Measurements from ENCODE around the gene FAM131A. TPM values are rescaled to one million over a fixed set of nuclear protein-coding genes. Genes with fewer than 3 reads are reported as not detected.

Gene FAM131A
- total and polyA plus RNA-seq, 9 of the 15 experiments (the other 6 are each of a cell fraction or from before 2014, with no cell fraction given) = 0.48 to 11.1 (median 4.3) TPM

- in situ Hi-C loops (cut with MboI) (no loop called here), intact Hi-C loops (cut with micrococcal nuclease) (no loop called here)
- FAIRE-seq = peak; percentile 51
- H3K9ac ChIP-seq (ENCODE audit: insufficient read depth in 1 of 2, low read depth in 2 of 2, low read length in 2 of 2) = peak overlapping the region; percentile 88 to 95
- H3K9me3 ChIP-seq (replicated peaks; ENCODE audit: control insufficient read depth, insufficient read depth, low read depth, low read length) = no peaks in the 10 kb centered on the region
- ChIA-PET POLR2A (interaction anchor here (0.6 to 0.7 kb wide), 2 partner anchors 13 to 58 kb away, joined by 3 read pairs; no protein-coding TSS in a partner anchor), CTCF (ENCODE audit: low intra/inter-chr PET ratio) (no interaction called here)
- peak overlapping the region; percentile 97 for H3K4me2 ChIP-seq (ENCODE audit: insufficient read depth, low read length)
- ATAC-seq = no peak
- 7% methylated on average over 24 of the region's 24 CpGs for WGBS (ENCODE audit: insufficient coverage, low coverage, missing lambda C conversion rate)
- peaks cover 28 to 63% of the 10 kb centered on the region in 2 experiments for H3K4me1 ChIP-seq (replicated peaks in 1 of 2; ENCODE audit: control insufficient read depth in 2 of 2, insufficient read depth in 2 of 2, low read length in 2 of 2)
- DNase-seq (ENCODE audit: extremely low read depth in 1 of 4, low spot score in 3 of 4) = no peak
- H3K9me1 ChIP-seq (ENCODE audit: control insufficient read depth, insufficient read depth, low read length) = peaks cover 8% of the 10 kb centered on the region
- H3K4me3 ChIP-seq = peak overlapping the region; percentile 71
- H4K20me1 ChIP-seq (replicated peaks; ENCODE audit: control insufficient read depth, insufficient read depth, low read length) = no peaks in the 10 kb centered on the region
- BruUV-seq (replicated peaks) = TSS peak; percentile 73
- H3K36me3 ChIP-seq (ENCODE audit: control insufficient read depth, insufficient read depth, low read length) = peaks cover 45% of the 10 kb centered on the region
- H3K27ac ChIP-seq (ENCODE audit: extremely low read depth, low read depth, low read length) = peak overlapping the region; percentile 51
- peak overlapping the region; percentile 85 for H2AFZ ChIP-seq (ENCODE audit: low read depth, low read length)
- H3K79me2 ChIP-seq (ENCODE audit: control insufficient read depth, insufficient read depth, low read length) = peaks cover 56% of the 10 kb centered on the region
- no peaks in the 10 kb centered on the region for H3K27me3 ChIP-seq (ENCODE audit: control insufficient read depth in 2 of 2, insufficient read depth in 2 of 2, low read length in 2 of 2)
- 0 out of 2 replicates have a peak, but pooled peaks have one; percentile 62 for TF ChIP-seq ZNF511 (CRISPR knock-in tag; IDR thresholded peaks at IDR 0.05)
- no peak for TF ChIP-seq PYGO2 (tag; IDR thresholded peaks at IDR 0.05)
- TF ChIP-seq NFIX (CRISPR knock-in tag; IDR thresholded peaks at IDR 0.05; ENCODE audit: low read depth) = no peak
- TF ChIP-seq BCOR (IDR thresholded peaks at IDR 0.05) = 0 out of 2 replicates have a peak, but pooled peaks have one; percentile 23
- 0 out of 4 replicates have a peak, but pooled peaks of 1 of the 2 experiments have one; percentile 32 for TF ChIP-seq KDM4B (IDR thresholded peaks at IDR 0.05; ENCODE audit: borderline replicate concordance in 2 of 2, low read depth in 1 of 2)
- TF ChIP-seq TBP (optimal IDR thresholded peaks at IDR 0.05; ENCODE audit: low read depth, low read length) = no peak
- TF ChIP-seq, protein P1, sequence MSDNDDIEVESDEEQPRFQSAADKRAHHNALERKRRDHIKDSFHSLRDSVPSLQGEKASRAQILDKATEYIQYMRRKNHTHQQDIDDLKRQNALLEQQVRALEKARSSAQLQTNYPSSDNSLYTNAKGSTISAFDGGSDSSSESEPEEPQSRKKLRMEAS (CRISPR knock-in tag; IDR thresholded peaks at IDR 0.05) = peak; percentile 45
- peak; percentile 60; the same call in 1 of the 2 replicates for TF ChIP-seq PHF8 (IDR thresholded peaks at IDR 0.05; ENCODE audit: borderline replicate concordance, low read length)
- peak; percentile 15 for TF ChIP-seq SAP30 (IDR thresholded peaks at IDR 0.05; ENCODE audit: borderline replicate concordance, insufficient read depth, low read depth, low read length, poor library complexity, severe bottlenecking)
- TF ChIP-seq ZNF431 (CRISPR knock-in tag; IDR thresholded peaks at IDR 0.05) = 0 out of 2 replicates have a peak, but pooled peaks have one; percentile 26
- 0 out of 2 replicates have a peak, but pooled peaks have one; percentile 35 for TF ChIP-seq ZNF12 (CRISPR knock-in tag; IDR thresholded peaks at IDR 0.05)
- peak; percentile 5; the same call in 1 of the 2 replicates for TF ChIP-seq MYC (IDR thresholded peaks at IDR 0.05; ENCODE audit: low read depth, low read length)
- peak; percentile 35; the same call in 1 of the 2 replicates for TF ChIP-seq MYC (CRISPR knock-in tag; IDR thresholded peaks at IDR 0.05; ENCODE audit: borderline replicate concordance, low read depth)
- 0 out of 2 replicates have a peak, but pooled peaks have one; percentile 17 for TF ChIP-seq KDM2B (CRISPR knock-in tag; IDR thresholded peaks at IDR 0.05)
- TF ChIP-seq, protein P2, sequence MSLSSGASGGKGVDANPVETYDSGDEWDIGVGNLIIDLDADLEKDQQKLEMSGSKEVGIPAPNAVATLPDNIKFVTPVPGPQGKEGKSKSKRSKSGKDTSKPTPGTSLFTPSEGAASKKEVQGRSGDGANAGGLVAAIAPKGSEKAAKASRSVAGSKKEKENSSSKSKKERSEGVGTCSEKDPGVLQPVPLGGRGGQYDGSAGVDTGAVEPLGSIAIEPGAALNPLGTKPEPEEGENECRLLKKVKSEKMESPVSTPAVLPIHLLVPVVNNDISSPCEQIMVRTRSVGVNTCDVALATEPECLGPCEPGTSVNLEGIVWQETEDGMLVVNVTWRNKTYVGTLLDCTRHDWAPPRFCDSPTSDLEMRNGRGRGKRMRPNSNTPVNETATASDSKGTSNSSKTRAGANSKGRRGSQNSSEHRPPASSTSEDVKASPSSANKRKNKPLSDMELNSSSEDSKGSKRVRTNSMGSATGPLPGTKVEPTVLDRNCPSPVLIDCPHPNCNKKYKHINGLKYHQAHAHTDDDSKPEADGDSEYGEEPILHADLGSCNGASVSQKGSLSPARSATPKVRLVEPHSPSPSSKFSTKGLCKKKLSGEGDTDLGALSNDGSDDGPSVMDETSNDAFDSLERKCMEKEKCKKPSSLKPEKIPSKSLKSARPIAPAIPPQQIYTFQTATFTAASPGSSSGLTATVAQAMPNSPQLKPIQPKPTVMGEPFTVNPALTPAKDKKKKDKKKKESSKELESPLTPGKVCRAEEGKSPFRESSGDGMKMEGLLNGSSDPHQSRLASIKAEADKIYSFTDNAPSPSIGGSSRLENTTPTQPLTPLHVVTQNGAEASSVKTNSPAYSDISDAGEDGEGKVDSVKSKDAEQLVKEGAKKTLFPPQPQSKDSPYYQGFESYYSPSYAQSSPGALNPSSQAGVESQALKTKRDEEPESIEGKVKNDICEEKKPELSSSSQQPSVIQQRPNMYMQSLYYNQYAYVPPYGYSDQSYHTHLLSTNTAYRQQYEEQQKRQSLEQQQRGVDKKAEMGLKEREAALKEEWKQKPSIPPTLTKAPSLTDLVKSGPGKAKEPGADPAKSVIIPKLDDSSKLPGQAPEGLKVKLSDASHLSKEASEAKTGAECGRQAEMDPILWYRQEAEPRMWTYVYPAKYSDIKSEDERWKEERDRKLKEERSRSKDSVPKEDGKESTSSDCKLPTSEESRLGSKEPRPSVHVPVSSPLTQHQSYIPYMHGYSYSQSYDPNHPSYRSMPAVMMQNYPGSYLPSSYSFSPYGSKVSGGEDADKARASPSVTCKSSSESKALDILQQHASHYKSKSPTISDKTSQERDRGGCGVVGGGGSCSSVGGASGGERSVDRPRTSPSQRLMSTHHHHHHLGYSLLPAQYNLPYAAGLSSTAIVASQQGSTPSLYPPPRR (CRISPR knock-in tag; IDR thresholded peaks at IDR 0.05; ENCODE audit: borderline replicate concordance) = no peak
Measured at GRCh38 chr3:184360929-184361531, 23.6 kb downstream of the FAM131A start.
